NT2/D1 (cell line): ENCODE results near the gene DUSP5.

Experiments used
- SUZ12 ChIP-seq: IDR thresholded peaks from 2 replicates; pipeline ENCODE4 v1.6.1; 2011; ENCODE audit not compliant: insufficient read length, insufficient read depth; ENCODE audit errors: extremely low read depth
- YY1 ChIP-seq: IDR thresholded peaks from 2 replicates; pipeline ENCODE4 v1.6.1; 2011; ENCODE audit not compliant: insufficient read length, insufficient read depth
- ZNF274 ChIP-seq: IDR thresholded peaks from 2 replicates; pipeline ENCODE4 v1.6.1; 2011; ENCODE audit warnings: mild to moderate bottlenecking, low read depth, low read length

GRCh38 chr10:110497438-110498086 is at the start of gene DUSP5:
- TF ChIP-seq SUZ12 (no peak), ZNF274 (no peak), YY1 (no peak)
